PC-9 (cell line): ENCODE measurements around the gene ITK. TPM values are rescaled to one million over a fixed set of nuclear protein-coding genes. Genes with fewer than 3 reads are reported as not detected.

Experiments used
- BruUV-seq: library from RNA; stranded (reverse); fragments of 400-500 nt; replicated peaks from 2 replicates; lab custom pipeline; 2021; lab: Mats Ljungman, UMichigan
- CTCF ChIA-PET: fragments of 300-600 bp; sonication (Branson Sonifier 250); formaldehyde crosslinking; loops from one replicate; lab custom pipeline; 2022; ENCODE audit warnings: antibody characterized with exemption; lab: Charles Lee
- POLR2A ChIA-PET: fragments of 300-600 bp; sonication (Branson Sonifier 250); formaldehyde crosslinking; loops from one replicate; lab custom pipeline; 2022; ENCODE audit warnings: antibody characterized with exemption; ENCODE audit not compliant: unreplicated experiment; lab: Charles Lee
- DNase-seq, 2 experiments: peaks; one replicate each; pipeline versions ENCODE4 v3.0.0 to v3.0.0-alpha.2; 2015 to 2022; ENCODE audit warnings: mixed read lengths in 1 of 2
- H2AFZ ChIP-seq: fragments of 200-600 bp; sonication (generic); 2 replicates; pipeline ENCODE4 v1.8.1; 2017; ENCODE audit warnings: antibody characterized with exemption
- H3F3A ChIP-seq: fragments of 200-600 bp; sonication (generic); 2 replicates; pipeline ENCODE4 v1.8.1; 2017; ENCODE audit warnings: antibody characterized with exemption, mild to moderate bottlenecking, low read depth; ENCODE audit not compliant: insufficient read depth
- H3K27ac ChIP-seq: fragments of 200-600 bp; sonication (generic); 2 replicates; pipeline ENCODE4 v1.6.1; 2016; ENCODE audit warnings: mixed run types
- H3K27me3 ChIP-seq: fragments of 200-600 bp; sonication (generic); 2 replicates; pipeline ENCODE4 v1.6.1; 2016; ENCODE audit warnings: low read depth, mixed run types; ENCODE audit not compliant: insufficient read depth
- H3K36me3 ChIP-seq: fragments of 200-600 bp; sonication (generic); 2 replicates; pipeline ENCODE4 v1.6.1; 2016; ENCODE audit warnings: low read depth, mixed run types
- H3K4me1 ChIP-seq: fragments of 200-600 bp; sonication (generic); replicated peaks from 2 replicates; pipeline ENCODE4 v1.6.1; 2016; ENCODE audit warnings: mixed run types; ENCODE audit not compliant: insufficient read depth
- H3K4me2 ChIP-seq: fragments of 200-600 bp; sonication (generic); 2 replicates; pipeline ENCODE4 v1.6.1; 2017; ENCODE audit warnings: mixed run types
- H3K4me3 ChIP-seq: fragments of 200-600 bp; sonication (generic); 2 replicates; pipeline ENCODE4 v1.6.1; 2016; ENCODE audit warnings: mixed run types
- H3K79me2 ChIP-seq: fragments of 200-600 bp; sonication (generic); 2 replicates; pipeline ENCODE4 v1.6.1; 2017; ENCODE audit warnings: low read depth, mixed run types
- H3K9me2 ChIP-seq: fragments of 200-600 bp; sonication (generic); 2 replicates; pipeline ENCODE4 v1.8.1; 2017; ENCODE audit warnings: mild to moderate bottlenecking; ENCODE audit not compliant: insufficient read depth
- H3K9me3 ChIP-seq: fragments of 200-600 bp; sonication (generic); 2 replicates; pipeline ENCODE4 v1.8.1; 2016; ENCODE audit warnings: low read depth; ENCODE audit not compliant: insufficient read depth
- H4K20me1 ChIP-seq: fragments of 200-600 bp; sonication (generic); 2 replicates; pipeline ENCODE4 v1.8.1; 2017; ENCODE audit not compliant: insufficient read depth
- CTCF ChIP-seq: fragments of 200-600 bp; sonication (generic); conservative IDR thresholded peaks from 2 replicates; pipeline ENCODE4 v1.6.1; 2017; ENCODE audit warnings: mixed run types, antibody characterized with exemption, mild to moderate bottlenecking, moderate library complexity
- EZH2 ChIP-seq: fragments of 200-600 bp; sonication (generic); IDR thresholded peaks from 2 replicates; pipeline ENCODE4 v1.8.0; 2017; ENCODE audit warnings: antibody characterized with exemption, low read depth
- intact Hi-C: fragments of 100-400 bp; cut with micrococcal nuclease; formaldehyde crosslinking; loops from one replicate; pipeline ENCODE4 v1.10.0; 2022; ENCODE audit not compliant: unreplicated experiment
- total RNA-seq: library from RNA; stranded (reverse); gene quantifications from 2 replicates; pipeline ENCODE4 v1.2.3, GENCODE V29; 2021

ITK gene
- total RNA-seq, 1 experiment from 2014 or later, result not detected

GRCh38 chr5:157214861-157215513, 34.3 kb downstream of the ITK start:
- H3K27ac ChIP-seq, result no peak overlapping the region
- no peak overlapping the region for H3K4me3 ChIP-seq
- H4K20me1 ChIP-seq, result no peaks in the 10 kb centered on the region
- no peak for DNase-seq
- no peak for TF ChIP-seq CTCF
- no peak for TF ChIP-seq EZH2
- BruUV-seq, result no TSS peak
- H3F3A ChIP-seq, result no peaks in the 10 kb centered on the region
- peaks cover 16% of the 10 kb centered on the region; the same call in 1 of the 2 replicates for H3K27me3 ChIP-seq
- no peak overlapping the region for H3K4me2 ChIP-seq
- H3K4me1 ChIP-seq, result no peaks in the 10 kb centered on the region
- ChIA-PET POLR2A (no interaction called here), CTCF (no interaction called here)
- intact Hi-C loops, result no loop called here
- no peaks in the 10 kb centered on the region for H3K9me2 ChIP-seq
- no peak overlapping the region for H2AFZ ChIP-seq
- H3K79me2 ChIP-seq, result no peaks in the 10 kb centered on the region
- H3K9me3 ChIP-seq, result no peaks in the 10 kb centered on the region
- H3K36me3 ChIP-seq, result no peaks in the 10 kb centered on the region

- ChIA-PET CTCF (no interaction called here), POLR2A (no interaction called here)
- Histone ChIP-seq H3K4me2 (no peak overlapping the region), H3F3A (no peaks in the 10 kb centered on the region), H3K4me3 (no peak overlapping the region), H3K4me1 (no peaks in the 10 kb centered on the region), H3K9me2 (no peaks in the 10 kb centered on the region), H3K79me2 (no peaks in the 10 kb centered on the region), H4K20me1 (no peaks in the 10 kb centered on the region), H3K27ac (no peak overlapping the region), H3K36me3 (no peaks in the 10 kb centered on the region), H3K27me3 (peaks cover 14% of the 10 kb centered on the region; the same call in 1 of the 2 replicates), H3K9me3 (no peaks in the 10 kb centered on the region), H2AFZ (no peak overlapping the region)
- DNase-seq, result no peak
- intact Hi-C loops, result no loop called here
- TF ChIP-seq EZH2 (no peak), CTCF (no peak)
- no TSS peak for BruUV-seq
Measured at GRCh38 chr5:157215514-157216167, 35.0 kb downstream of the ITK start.

DNA sequence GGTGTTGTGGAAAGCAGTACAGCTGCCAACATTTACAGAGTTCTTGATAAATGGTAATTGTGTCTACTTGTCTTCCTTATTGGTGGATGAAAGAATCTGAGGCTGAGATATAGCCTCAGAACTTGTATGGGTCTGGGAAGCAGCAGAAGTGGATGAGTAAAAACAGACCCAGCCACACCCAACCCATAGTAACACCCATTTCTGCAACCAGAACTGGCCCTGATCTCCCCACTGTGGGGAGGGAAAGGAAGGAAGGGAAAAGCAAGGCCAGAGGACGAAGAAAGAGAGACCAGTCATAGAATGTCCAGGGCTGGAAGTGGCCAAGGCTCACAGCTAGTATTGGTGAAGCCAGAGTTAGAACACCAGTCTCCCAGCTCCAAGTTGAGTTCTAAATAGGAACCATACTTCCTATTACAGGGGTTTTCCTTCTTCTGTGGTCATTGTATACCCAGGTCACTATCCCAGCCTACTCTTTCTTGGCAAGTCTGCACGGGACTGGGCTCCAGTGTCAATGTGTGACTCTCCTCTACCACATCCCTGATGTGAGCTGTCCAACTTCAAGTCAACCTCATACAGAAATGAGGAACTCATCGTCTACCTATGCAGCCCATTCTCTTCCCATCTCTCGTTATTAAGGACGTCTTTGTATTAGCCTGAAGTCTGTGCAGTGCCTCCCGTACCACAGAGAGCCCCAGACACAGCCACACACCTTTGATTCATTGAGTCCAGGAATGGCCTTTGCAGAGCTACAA, 35.9 kb downstream of the ITK start:
- no TSS peak for BruUV-seq
- no peaks in the 10 kb centered on the region for H3K4me1 ChIP-seq
- no peaks in the 10 kb centered on the region for H4K20me1 ChIP-seq
- H2AFZ ChIP-seq, result no peak overlapping the region
- H3F3A ChIP-seq, result no peaks in the 10 kb centered on the region
- H3K9me3 ChIP-seq, result no peaks in the 10 kb centered on the region
- H3K79me2 ChIP-seq, result no peaks in the 10 kb centered on the region
- DNase-seq, result no peak
- ChIA-PET CTCF (no interaction called here), POLR2A (no interaction called here)
- H3K4me3 ChIP-seq, result no peak overlapping the region
- no peak for TF ChIP-seq EZH2
- no peak for TF ChIP-seq CTCF
- no peaks in the 10 kb centered on the region for H3K9me2 ChIP-seq
- no peaks in the 10 kb centered on the region for H3K36me3 ChIP-seq
- peaks cover 14% of the 10 kb centered on the region; the same call in 1 of the 2 replicates for H3K27me3 ChIP-seq
- no peak overlapping the region for H3K4me2 ChIP-seq
- H3K27ac ChIP-seq, result no peak overlapping the region
- intact Hi-C loops, result no loop called here
